Measurements from ENCODE around the gene FOXN3.
"Not testable (repeated sequence)": the region's sequence is repeated elsewhere in the genome, so short reads cannot be mapped to it uniquely, and the experiment has no call there.

- not testable (repeated sequence) for TF ChIP-seq CTCF (IDR thresholded peaks at IDR 0.05; ENCODE audit: low read depth, low read length); EZH2phosphoT487 (IDR thresholded peaks at IDR 0.05; ENCODE audit: low read depth)
Measured at GRCh38 chr14:89158104-89158503, 258.9 kb downstream of the FOXN3 start.

Data from OCI-LY3 (cell line).